HEK293 (cell line): ENCODE results near the gene PLEKHA7.

Source experiments
- CTCF ChIA-PET: fragments of 350-600 bp; formaldehyde crosslinking; extraction: SDS; loops from one replicate; lab custom pipeline; 2021; ENCODE audit warnings: antibody characterized with exemption; lab: Yijun Ruan, JAX
- POLR2A ChIA-PET: fragments of 300-600 bp; formaldehyde crosslinking; extraction: SDS; loops from one replicate; lab custom pipeline; 2020; ENCODE audit warnings: antibody characterized with exemption, inconsistent platforms; lab: Yijun Ruan, JAX
- H3K27ac ChIP-seq: fragments of 200-500 bp; sonication (Bioruptor generic); 2 replicates; pipeline ENCODE4 v1.5.1; 2014; ENCODE audit warnings: low read depth, low read length, control low read depth, inconsistent platforms; ENCODE audit errors: extremely low read depth
- H3K36me3 ChIP-seq, 2 experiments: fragments of 200-500 bp in 1 of 2; sonication (Bioruptor generic) in 1 of 2; 1 replicate in 1 of 2; 2 replicates in 1 of 2; pipeline ENCODE4 v1.5.1; 2014 to 2017; ENCODE audit warnings: inconsistent platforms in 2 of 2, low read length in 2 of 2; ENCODE audit not compliant: control insufficient read depth in 2 of 2, insufficient read depth in 1 of 2
- H3K4me1 ChIP-seq: fragments of 200-500 bp; sonication (Bioruptor generic); 2 replicates; pipeline ENCODE4 v1.5.1; 2014; ENCODE audit warnings: mild to moderate bottlenecking, low read length, inconsistent platforms; ENCODE audit not compliant: control insufficient read depth, insufficient read depth
- H3K4me3 ChIP-seq: 2 replicates; pipeline ENCODE4 v1.5.1; 2011; ENCODE audit warnings: low read depth, mild to moderate bottlenecking, control low read depth, low read length, moderate library complexity
- H3K9me3 ChIP-seq: fragments of 200-500 bp; sonication (Bioruptor generic); 2 replicates; pipeline ENCODE4 v1.5.1; 2014; ENCODE audit warnings: low read depth, low read length, inconsistent platforms; ENCODE audit not compliant: control insufficient read depth, insufficient read depth
- SALL2 ChIP-seq: fragments of 450-650 bp; formaldehyde crosslinking; IDR thresholded peaks from 2 replicates; pipeline ENCODE4 v1.5.0; 2017; ENCODE audit warnings: missing biosample characterization, mild to moderate bottlenecking, missing genetic modification characterization, borderline replicate concordance
- ZBTB20 ChIP-seq: fragments of 450-650 bp; formaldehyde crosslinking; IDR thresholded peaks from 2 replicates; pipeline ENCODE4 v1.5.1; 2016; ENCODE audit warnings: missing biosample characterization, missing genetic modification characterization
- ZFP69B ChIP-seq: fragments of 450-650 bp; formaldehyde crosslinking; IDR thresholded peaks from 2 replicates; pipeline ENCODE4 v1.5.1; 2016; ENCODE audit warnings: missing biosample characterization, missing genetic modification characterization
- ZNF2 ChIP-seq: fragments of 450-650 bp; formaldehyde crosslinking; IDR thresholded peaks from 2 replicates; pipeline ENCODE4 v1.5.1; 2016; ENCODE audit warnings: missing biosample characterization, missing genetic modification characterization
- ZNF324 ChIP-seq: fragments of 450-650 bp; formaldehyde crosslinking; IDR thresholded peaks from 2 replicates; pipeline ENCODE4 v1.5.1; 2016; ENCODE audit warnings: missing biosample characterization, missing genetic modification characterization
- ZNF404 ChIP-seq: fragments of 450-650 bp; formaldehyde crosslinking; IDR thresholded peaks from 2 replicates; pipeline ENCODE4 v1.5.1; 2017; ENCODE audit warnings: missing biosample characterization, missing genetic modification characterization
- ZNF776 ChIP-seq: fragments of 450-650 bp; formaldehyde crosslinking; IDR thresholded peaks from 2 replicates; pipeline ENCODE4 v1.5.0; 2017; ENCODE audit warnings: missing biosample characterization, missing genetic modification characterization, borderline replicate concordance
- ZNF785 ChIP-seq: fragments of 450-650 bp; formaldehyde crosslinking; IDR thresholded peaks from 2 replicates; pipeline ENCODE4 v1.5.1; 2016; ENCODE audit warnings: missing biosample characterization, missing genetic modification characterization
- TF ChIP-seq, protein P1 (sequence below): fragments of 450-650 bp; formaldehyde crosslinking; conservative IDR thresholded peaks from 2 replicates; pipeline ENCODE4 v1.5.1; 2016; ENCODE audit warnings: low read depth, missing biosample characterization, missing genetic modification characterization
- TF ChIP-seq, protein P2 (sequence below): fragments of 450-650 bp; formaldehyde crosslinking; IDR thresholded peaks from 2 replicates; pipeline ENCODE4 v1.5.1; 2016; ENCODE audit warnings: missing biosample characterization, missing genetic modification characterization
- TF ChIP-seq, protein P3 (sequence below): fragments of 450-650 bp; formaldehyde crosslinking; IDR thresholded peaks from 2 replicates; pipeline ENCODE4 v1.5.1; 2016; ENCODE audit warnings: missing biosample characterization, missing genetic modification characterization
- TF ChIP-seq, protein P4 (sequence below): fragments of 450-650 bp; formaldehyde crosslinking; IDR thresholded peaks from 2 replicates; pipeline ENCODE4 v1.5.1; 2016; ENCODE audit warnings: missing biosample characterization, missing genetic modification characterization
- TF ChIP-seq, protein P5 (sequence below): fragments of 450-650 bp; formaldehyde crosslinking; IDR thresholded peaks from 2 replicates; pipeline ENCODE4 v1.5.1; 2016; ENCODE audit warnings: missing biosample characterization, missing genetic modification characterization, borderline replicate concordance
- TF ChIP-seq, protein P6 (sequence below): fragments of 450-650 bp; formaldehyde crosslinking; IDR thresholded peaks from 2 replicates; pipeline ENCODE4; 2016; ENCODE audit warnings: missing biosample characterization, missing genetic modification characterization

Gene PLEKHA7, protein sequence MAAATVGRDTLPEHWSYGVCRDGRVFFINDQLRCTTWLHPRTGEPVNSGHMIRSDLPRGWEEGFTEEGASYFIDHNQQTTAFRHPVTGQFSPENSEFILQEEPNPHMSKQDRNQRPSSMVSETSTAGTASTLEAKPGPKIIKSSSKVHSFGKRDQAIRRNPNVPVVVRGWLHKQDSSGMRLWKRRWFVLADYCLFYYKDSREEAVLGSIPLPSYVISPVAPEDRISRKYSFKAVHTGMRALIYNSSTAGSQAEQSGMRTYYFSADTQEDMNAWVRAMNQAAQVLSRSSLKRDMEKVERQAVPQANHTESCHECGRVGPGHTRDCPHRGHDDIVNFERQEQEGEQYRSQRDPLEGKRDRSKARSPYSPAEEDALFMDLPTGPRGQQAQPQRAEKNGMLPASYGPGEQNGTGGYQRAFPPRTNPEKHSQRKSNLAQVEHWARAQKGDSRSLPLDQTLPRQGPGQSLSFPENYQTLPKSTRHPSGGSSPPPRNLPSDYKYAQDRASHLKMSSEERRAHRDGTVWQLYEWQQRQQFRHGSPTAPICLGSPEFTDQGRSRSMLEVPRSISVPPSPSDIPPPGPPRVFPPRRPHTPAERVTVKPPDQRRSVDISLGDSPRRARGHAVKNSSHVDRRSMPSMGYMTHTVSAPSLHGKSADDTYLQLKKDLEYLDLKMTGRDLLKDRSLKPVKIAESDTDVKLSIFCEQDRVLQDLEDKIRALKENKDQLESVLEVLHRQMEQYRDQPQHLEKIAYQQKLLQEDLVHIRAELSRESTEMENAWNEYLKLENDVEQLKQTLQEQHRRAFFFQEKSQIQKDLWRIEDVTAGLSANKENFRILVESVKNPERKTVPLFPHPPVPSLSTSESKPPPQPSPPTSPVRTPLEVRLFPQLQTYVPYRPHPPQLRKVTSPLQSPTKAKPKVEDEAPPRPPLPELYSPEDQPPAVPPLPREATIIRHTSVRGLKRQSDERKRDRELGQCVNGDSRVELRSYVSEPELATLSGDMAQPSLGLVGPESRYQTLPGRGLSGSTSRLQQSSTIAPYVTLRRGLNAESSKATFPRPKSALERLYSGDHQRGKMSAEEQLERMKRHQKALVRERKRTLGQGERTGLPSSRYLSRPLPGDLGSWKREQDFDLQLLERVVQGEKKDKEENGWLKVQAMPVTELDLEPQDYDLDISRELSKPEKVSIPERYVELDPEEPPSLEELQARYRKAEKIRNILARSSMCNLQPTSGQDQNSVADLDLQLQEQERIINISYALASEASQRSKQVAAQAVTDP

DNA sequence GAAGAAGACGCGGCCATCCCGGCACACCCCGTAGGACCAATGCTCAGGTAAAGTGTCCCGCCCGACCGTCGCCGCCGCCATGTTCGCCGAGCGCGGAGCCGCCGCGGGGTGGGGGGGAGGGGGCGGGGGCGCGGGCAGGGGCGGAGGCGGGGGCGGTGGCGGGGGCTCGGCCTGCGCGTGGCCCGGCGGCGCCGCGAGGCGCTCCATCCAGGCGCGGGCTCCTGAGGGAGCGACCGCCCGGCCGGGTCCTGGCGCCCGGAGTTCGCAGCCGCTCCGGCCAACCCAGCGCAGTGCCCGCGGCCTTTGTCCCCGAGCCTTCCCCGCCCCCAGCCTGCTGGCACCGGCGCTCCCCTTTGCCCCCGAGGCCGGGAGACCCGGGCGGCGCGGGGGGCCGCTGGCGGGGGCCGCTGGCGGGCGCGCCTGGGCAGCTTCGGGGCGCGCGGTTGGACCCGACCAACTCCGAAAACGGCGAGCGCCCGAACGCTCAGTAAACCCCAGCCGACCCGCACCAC lies at the start of gene PLEKHA7:
Gene PLEKHA7 (minus strand): TSS at position 94 of the 512 bp plus-strand sequence. CDS start 13 bp downstream, at position 81.
- H3K36me3 ChIP-seq: no peaks in the 10 kb centered on the region
- H3K4me3 ChIP-seq: peak within 1 kb of the TSS; percentile 77
- peak within 1 kb of the TSS; percentile 63; the same call in 1 of the 2 replicates for H3K27ac ChIP-seq
- POLR2A ChIA-PET: interaction anchor here (0.8 to 2.2 kb wide), 3 partner anchors 13 to 63 kb away, joined by 3 to 8 read pairs (median 3); partner anchors contain the start of gene RPS13
- no peaks in the 10 kb centered on the region; the same call in 1 of the 2 replicates for H3K4me1 ChIP-seq
- CTCF ChIA-PET: interaction anchor here (0.6 to 1.7 kb wide), 9 partner anchors 13 to 1881 kb away, joined by 3 to 6 read pairs (median 3); no protein-coding TSS in a partner anchor
- no peaks in the 10 kb centered on the region for H3K9me3 ChIP-seq
- TF ChIP-seq ZNF776 (no peak), ZFP69B (tag by site-specific recombination) (no peak), ZNF404 (tag by site-specific recombination) (no peak), SALL2 (tag by site-specific recombination) (no peak), ZNF324 (no peak), ZNF785 (tag by site-specific recombination) (no peak), ZNF2 (tag by site-specific recombination) (no peak), ZBTB20 (no peak)
- TF ChIP-seq, protein P1, sequence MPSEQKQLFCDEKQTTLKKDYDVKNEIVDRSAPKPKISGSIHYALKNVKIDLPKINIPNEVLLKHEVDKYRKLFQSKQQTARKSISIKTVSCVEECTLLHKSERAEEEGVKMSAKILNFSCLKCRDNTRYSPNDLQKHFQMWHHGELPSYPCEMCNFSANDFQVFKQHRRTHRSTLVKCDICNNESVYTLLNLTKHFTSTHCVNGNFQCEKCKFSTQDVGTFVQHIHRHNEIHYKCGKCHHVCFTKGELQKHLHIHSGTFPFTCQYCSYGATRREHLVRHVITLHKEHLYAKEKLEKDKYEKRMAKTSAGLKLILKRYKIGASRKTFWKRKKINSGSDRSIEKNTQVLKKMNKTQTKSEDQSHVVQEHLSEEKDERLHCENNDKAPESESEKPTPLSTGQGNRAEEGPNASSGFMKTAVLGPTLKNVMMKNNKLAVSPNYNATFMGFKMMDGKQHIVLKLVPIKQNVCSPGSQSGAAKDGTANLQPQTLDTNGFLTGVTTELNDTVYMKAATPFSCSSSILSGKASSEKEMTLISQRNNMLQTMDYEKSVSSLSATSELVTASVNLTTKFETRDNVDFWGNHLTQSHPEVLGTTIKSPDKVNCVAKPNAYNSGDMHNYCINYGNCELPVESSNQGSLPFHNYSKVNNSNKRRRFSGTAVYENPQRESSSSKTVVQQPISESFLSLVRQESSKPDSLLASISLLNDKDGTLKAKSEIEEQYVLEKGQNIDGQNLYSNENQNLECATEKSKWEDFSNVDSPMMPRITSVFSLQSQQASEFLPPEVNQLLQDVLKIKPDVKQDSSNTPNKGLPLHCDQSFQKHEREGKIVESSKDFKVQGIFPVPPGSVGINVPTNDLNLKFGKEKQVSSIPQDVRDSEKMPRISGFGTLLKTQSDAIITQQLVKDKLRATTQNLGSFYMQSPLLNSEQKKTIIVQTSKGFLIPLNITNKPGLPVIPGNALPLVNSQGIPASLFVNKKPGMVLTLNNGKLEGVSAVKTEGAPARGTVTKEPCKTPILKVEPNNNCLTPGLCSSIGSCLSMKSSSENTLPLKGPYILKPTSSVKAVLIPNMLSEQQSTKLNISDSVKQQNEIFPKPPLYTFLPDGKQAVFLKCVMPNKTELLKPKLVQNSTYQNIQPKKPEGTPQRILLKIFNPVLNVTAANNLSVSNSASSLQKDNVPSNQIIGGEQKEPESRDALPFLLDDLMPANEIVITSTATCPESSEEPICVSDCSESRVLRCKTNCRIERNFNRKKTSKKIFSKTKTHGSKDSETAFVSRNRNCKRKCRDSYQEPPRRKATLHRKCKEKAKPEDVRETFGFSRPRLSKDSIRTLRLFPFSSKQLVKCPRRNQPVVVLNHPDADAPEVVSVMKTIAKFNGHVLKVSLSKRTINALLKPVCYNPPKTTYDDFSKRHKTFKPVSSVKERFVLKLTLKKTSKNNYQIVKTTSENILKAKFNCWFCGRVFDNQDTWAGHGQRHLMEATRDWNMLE (tag by site-specific recombination): no peak
- TF ChIP-seq, protein P2, sequence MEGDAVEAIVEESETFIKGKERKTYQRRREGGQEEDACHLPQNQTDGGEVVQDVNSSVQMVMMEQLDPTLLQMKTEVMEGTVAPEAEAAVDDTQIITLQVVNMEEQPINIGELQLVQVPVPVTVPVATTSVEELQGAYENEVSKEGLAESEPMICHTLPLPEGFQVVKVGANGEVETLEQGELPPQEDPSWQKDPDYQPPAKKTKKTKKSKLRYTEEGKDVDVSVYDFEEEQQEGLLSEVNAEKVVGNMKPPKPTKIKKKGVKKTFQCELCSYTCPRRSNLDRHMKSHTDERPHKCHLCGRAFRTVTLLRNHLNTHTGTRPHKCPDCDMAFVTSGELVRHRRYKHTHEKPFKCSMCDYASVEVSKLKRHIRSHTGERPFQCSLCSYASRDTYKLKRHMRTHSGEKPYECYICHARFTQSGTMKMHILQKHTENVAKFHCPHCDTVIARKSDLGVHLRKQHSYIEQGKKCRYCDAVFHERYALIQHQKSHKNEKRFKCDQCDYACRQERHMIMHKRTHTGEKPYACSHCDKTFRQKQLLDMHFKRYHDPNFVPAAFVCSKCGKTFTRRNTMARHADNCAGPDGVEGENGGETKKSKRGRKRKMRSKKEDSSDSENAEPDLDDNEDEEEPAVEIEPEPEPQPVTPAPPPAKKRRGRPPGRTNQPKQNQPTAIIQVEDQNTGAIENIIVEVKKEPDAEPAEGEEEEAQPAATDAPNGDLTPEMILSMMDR (tag by site-specific recombination): no peak
- TF ChIP-seq, protein P3, sequence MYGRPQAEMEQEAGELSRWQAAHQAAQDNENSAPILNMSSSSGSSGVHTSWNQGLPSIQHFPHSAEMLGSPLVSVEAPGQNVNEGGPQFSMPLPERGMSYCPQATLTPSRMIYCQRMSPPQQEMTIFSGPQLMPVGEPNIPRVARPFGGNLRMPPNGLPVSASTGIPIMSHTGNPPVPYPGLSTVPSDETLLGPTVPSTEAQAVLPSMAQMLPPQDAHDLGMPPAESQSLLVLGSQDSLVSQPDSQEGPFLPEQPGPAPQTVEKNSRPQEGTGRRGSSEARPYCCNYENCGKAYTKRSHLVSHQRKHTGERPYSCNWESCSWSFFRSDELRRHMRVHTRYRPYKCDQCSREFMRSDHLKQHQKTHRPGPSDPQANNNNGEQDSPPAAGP (tag by site-specific recombination): no peak
- TF ChIP-seq, protein P4, sequence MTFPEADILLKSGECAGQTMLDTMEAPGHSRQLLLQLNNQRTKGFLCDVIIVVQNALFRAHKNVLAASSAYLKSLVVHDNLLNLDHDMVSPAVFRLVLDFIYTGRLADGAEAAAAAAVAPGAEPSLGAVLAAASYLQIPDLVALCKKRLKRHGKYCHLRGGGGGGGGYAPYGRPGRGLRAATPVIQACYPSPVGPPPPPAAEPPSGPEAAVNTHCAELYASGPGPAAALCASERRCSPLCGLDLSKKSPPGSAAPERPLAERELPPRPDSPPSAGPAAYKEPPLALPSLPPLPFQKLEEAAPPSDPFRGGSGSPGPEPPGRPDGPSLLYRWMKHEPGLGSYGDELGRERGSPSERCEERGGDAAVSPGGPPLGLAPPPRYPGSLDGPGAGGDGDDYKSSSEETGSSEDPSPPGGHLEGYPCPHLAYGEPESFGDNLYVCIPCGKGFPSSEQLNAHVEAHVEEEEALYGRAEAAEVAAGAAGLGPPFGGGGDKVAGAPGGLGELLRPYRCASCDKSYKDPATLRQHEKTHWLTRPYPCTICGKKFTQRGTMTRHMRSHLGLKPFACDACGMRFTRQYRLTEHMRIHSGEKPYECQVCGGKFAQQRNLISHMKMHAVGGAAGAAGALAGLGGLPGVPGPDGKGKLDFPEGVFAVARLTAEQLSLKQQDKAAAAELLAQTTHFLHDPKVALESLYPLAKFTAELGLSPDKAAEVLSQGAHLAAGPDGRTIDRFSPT (tag by site-specific recombination): no peak
- TF ChIP-seq, protein P5, sequence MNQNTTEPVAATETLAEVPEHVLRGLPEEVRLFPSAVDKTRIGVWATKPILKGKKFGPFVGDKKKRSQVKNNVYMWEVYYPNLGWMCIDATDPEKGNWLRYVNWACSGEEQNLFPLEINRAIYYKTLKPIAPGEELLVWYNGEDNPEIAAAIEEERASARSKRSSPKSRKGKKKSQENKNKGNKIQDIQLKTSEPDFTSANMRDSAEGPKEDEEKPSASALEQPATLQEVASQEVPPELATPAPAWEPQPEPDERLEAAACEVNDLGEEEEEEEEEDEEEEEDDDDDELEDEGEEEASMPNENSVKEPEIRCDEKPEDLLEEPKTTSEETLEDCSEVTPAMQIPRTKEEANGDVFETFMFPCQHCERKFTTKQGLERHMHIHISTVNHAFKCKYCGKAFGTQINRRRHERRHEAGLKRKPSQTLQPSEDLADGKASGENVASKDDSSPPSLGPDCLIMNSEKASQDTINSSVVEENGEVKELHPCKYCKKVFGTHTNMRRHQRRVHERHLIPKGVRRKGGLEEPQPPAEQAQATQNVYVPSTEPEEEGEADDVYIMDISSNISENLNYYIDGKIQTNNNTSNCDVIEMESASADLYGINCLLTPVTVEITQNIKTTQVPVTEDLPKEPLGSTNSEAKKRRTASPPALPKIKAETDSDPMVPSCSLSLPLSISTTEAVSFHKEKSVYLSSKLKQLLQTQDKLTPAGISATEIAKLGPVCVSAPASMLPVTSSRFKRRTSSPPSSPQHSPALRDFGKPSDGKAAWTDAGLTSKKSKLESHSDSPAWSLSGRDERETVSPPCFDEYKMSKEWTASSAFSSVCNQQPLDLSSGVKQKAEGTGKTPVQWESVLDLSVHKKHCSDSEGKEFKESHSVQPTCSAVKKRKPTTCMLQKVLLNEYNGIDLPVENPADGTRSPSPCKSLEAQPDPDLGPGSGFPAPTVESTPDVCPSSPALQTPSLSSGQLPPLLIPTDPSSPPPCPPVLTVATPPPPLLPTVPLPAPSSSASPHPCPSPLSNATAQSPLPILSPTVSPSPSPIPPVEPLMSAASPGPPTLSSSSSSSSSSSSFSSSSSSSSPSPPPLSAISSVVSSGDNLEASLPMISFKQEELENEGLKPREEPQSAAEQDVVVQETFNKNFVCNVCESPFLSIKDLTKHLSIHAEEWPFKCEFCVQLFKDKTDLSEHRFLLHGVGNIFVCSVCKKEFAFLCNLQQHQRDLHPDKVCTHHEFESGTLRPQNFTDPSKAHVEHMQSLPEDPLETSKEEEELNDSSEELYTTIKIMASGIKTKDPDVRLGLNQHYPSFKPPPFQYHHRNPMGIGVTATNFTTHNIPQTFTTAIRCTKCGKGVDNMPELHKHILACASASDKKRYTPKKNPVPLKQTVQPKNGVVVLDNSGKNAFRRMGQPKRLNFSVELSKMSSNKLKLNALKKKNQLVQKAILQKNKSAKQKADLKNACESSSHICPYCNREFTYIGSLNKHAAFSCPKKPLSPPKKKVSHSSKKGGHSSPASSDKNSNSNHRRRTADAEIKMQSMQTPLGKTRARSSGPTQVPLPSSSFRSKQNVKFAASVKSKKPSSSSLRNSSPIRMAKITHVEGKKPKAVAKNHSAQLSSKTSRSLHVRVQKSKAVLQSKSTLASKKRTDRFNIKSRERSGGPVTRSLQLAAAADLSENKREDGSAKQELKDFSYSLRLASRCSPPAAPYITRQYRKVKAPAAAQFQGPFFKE (tag by site-specific recombination): no peak
- TF ChIP-seq, protein P6, sequence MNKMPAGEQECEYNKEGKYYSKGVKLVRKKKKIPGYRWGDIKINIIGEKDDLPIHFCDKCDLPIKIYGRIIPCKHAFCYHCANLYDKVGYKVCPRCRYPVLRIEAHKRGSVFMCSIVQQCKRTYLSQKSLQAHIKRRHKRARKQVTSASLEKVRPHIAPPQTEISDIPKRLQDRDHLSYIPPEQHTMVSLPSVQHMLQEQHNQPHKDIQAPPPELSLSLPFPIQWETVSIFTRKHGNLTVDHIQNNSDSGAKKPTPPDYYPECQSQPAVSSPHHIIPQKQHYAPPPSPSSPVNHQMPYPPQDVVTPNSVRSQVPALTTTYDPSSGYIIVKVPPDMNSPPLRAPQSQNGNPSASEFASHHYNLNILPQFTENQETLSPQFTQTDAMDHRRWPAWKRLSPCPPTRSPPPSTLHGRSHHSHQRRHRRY (tag by site-specific recombination): no peak
